Epidermal melanocyte (primary cell): ENCODE measurements around the gene TLE2.
"Not testable (repeated sequence)": the region's sequence is repeated elsewhere in the genome, so short reads cannot be mapped to it uniquely, and the experiment has no call there.

Experiments
- DNase-seq: peaks from one replicate; pipeline ENCODE4 v3.0.0; 2011; ENCODE audit warnings: low spot score; ENCODE audit not compliant: insufficient read length

The TLE2 gene

GRCh38 chr19:3014135-3014534 is 14.9 kb downstream of the TLE2 start:
- no peak for DNase-seq

GRCh38 chr19:3013263-3013725 is 15.8 kb downstream of the TLE2 start:
- DNase-seq = no peak

DNA sequence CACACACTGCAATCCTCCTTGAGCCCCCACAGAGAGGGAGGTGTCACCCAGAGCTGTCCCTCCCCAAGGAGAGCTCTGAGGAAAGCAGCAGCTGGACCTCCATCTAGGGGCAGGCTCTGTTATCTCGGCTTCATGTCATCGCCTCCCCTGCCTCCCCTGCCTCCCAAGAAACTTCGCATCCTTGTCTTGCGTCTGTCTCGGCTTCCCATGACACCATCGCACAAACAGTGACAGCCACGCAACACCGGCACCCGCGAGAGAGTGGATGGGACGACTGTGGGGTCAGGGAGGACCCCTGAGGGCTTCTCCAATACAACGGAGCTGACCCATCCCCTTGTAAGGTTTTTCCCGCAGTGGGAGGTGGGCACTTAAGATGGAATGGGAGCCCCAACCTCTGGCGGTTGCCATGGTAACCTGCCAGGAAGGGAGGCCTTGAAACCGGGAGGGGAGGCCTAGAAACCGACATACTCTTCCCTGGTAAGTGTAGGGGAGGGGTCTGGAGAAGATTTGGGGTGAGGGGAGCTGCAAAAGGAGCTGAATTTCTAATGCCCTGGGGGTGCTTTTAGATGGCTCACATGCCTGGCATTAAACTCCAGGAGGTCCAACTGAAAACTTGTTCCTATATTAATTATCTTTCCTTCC is 16.3 kb downstream of the TLE2 start:
- DNase-seq = no peak

DNA sequence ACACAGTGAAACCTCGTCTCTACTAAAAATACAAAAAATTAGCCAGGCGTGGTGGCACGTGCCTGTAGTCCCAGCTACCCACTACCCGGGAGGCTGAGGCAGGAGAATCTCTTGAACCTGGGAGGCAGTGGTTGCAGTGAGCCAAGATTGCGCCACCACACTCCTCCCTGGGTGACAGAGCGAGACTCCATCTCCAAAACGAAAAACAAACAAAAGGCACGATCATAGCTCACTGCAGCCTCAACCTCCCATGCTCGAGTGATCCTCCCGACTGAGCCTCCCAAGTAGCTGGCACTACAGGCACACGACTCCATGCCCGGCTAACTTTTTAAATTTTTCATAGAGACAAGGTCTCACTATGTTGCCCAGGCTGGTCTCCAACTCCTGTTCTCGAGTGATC is 17.0 kb downstream of the TLE2 start:
- not testable (repeated sequence) for DNase-seq

- DNase-seq = no peak
These were observed 18.2 kb downstream of the TLE2 start for GRCh38 chr19:3010871-3011270.

- no peak for DNase-seq
These were observed 20.1 kb downstream of the TLE2 start for GRCh38 chr19:3008994-3009393.

DNA sequence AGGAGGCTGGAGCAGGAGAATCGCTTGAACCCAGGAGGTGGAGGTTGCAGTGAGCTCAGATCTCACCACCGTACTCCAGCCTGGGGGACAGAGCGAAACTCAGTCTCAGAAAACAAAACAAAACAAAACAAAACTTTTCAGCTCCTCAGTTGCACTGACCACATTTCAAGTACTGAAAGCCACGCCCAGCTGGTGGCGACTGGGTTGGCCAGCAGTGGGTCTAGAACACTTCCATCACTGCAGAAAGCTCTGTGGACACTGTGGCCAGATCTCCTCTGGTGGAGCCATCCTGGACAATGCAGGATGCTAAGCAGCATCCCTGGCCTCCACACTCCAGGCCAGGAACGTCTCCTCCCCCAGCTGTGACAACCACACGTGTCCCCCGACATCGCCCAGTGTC is 21.1 kb downstream of the TLE2 start:
- DNase-seq = no peak

DNA sequence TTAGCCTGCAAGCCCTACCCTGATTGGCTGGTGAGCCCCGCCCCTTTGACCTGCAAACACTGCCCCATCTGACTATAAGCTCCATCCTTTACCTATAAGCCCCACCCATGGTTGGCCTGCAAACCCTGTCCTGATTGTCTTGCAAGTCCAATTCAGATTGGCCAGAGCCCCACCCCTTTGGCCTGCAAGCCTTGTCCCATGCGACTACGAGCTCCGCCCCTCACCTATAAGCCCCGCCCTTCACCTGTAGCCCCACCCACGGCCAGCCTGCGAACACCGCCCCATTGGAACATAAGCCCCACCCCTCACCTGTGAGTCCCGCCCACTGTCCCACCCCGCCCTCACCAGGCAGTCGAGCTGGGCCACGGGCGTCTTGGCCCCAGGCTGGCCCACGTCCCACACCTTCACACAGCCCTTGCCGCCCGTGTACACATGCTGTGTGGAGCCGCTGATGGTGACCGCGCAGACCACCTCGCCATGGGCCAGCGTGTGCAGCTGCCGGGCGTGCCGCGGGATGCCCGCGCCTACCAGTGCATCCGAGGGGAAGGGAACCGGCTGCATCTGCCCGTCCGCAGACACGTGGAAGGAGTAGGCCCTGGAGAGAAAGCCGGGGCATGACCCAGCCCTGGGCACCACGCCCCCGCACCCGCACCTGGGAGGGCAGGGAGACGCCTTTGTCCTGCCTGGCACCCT is 22.9 kb downstream of the TLE2 start:
- no peak for DNase-seq

- no peak for DNase-seq
These were observed 23.7 kb downstream of the TLE2 start for GRCh38 chr19:3005345-3005744.

- no peak for DNase-seq
These were observed 24.6 kb downstream of the TLE2 start for GRCh38 chr19:3004522-3004921.

- DNase-seq = no peak
These were observed 26.0 kb downstream of the TLE2 start for GRCh38 chr19:3003046-3003445.

GRCh38 chr19:3001235-3001800 is 27.8 kb downstream of the TLE2 start:
- no peak for DNase-seq

GRCh38 chr19:2998642-2999041 is 30.4 kb downstream of the TLE2 start:
- DNase-seq = no peak

- no peak for DNase-seq
These were observed 31.4 kb downstream of the TLE2 start for GRCh38 chr19:2997720-2998119.

DNA sequence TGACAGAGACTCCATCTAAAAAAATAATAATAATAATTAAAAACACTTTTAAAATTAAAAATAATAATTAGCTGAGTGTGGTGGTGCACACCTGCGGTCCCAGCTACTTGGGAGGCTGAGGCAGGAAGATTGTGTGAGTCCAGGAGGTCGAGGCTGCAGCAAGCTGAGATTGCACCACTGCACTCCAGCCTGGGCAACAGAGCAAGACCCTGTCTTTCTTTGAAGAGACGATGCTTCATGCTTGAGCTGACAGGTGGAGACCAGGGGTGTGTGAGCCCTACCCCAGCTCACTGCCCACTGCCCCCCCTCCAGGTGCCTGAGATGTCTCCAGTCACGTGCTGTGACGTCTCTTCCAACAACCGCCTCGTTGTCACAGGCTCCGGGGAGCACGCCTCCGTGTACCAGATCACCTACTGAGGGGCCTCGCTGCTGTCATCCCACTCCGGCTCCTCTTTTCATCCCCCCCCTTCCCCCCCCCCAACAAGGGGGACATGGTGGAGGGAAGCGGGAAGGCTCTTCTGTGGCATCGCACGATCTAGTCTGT is 34.4 kb downstream of the TLE2 start:
- DNase-seq = no peak

- no peak for DNase-seq
These were observed 35.5 kb downstream of the TLE2 start for GRCh38 chr19:2993579-2993978.

- no peak for DNase-seq
These were observed 36.1 kb downstream of the TLE2 start for GRCh38 chr19:2992958-2993357.

- DNase-seq = not testable (repeated sequence)
These were observed 36.7 kb downstream of the TLE2 start for GRCh38 chr19:2992333-2992732.

DNA sequence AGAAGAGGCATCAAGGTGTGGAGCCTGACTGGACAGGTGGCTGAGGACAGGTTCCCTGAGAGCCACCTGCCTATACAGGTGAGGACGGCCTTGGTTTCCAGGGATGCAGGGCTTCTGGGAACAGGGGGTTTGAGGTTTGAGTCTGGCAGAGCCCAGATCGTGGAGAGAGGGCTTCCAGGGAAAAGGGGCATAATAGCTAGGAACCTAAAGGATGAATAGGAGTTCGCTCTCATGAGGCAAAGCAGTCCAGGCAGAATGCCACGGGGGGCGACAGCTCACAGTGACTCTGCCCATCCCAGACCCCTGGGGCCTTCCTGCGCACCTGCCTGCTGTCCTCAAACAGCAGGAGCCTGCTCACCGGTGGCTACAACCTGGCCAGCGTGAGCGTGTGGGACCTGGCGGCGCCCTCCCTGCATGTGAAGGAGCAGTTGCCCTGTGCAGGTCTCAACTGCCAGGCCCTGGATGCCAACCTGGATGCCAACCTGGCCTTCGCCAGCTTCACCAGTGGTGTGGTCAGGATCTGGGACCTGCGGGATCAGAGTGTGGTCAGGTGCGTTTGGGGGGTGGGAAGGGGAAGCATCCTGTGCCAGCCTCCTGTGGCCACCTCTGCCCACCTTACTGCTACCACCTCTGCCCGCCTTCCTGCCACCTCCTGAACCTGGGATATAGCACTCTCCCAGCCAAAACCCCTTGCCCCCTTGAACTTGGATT is 39.7 kb downstream of the TLE2 start:
- no peak for DNase-seq

DNA sequence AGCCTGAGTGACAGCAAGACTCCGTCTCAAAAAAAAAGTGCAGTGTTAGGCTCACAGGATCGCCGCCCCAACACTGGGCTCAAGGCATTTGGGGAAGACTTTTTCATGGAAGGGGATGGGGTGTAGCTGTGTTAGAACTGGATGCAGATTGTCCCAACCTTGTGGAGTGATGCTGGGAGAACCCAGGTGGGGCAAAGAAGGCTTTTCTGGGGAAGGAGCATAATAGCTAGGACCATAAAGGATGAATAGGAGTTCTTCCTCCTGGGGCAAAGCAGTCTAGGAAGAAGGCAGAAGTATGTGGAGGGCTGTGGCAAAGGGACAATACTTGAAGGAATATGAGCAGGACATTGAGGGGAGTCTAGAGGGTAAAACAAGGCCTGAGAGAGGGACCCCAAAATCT is 40.5 kb downstream of the TLE2 start:
- DNase-seq = no peak

DNA sequence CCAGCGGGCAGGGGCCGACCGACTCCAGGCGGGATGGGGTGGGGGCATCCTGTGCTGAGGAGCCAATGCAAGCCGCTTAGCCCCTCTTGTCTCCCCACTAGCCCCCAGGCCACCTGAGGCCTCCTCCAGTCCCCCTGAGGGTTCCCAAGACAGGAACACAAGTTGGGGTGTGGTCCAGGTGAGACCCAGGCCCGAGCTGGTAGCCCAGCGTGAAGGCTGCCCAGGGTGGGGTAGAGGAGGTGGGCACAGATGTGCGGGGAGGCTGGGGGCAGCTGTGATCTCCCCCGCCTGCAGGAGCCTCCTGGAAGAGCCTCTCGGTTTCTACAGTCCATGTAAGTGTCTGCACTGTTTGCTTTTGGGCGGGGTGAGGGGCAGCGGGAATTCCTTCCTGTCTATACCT is 41.3 kb downstream of the TLE2 start:
- no peak for DNase-seq

- DNase-seq = no peak
These were observed 42.0 kb downstream of the TLE2 start for GRCh38 chr19:2986951-2987524.
